ENCODE results near the gene POU2F3. TPM values are rescaled to one million over a fixed set of nuclear protein-coding genes. Genes with fewer than 3 reads are reported as not detected.

POU2F3 gene
- polyA plus RNA-seq, 3 donors: 0.37 to 0.54 TPM; not detected in 1

DNA sequence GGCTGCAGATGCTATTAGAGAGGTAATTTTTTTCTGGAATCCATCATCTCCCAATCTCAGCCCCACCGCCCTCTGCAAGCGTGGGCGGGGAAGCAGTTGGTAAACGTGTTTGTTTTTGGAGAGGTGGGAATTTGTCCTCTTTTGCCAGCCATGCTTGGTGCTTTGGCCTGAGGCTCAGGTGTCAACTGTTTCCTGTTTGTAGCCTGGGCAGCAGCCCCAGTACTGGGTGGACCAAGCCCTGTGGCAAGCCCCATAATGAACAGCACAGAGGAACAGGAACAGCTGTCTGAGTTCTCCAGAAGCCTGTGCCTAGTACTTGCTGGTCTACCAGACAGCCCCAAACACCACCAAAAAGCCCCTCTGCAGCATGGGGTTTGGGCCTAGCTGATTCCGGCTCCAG lies 39.6 kb downstream of the POU2F3 start:
- Mint-ChIP-seq H3K9me3 (no peaks in the 10 kb centered on the region), H3K4me1 (no peaks in the 10 kb centered on the region), H3K27ac (peak overlapping the region in 1 of 7 donors; percentile 49), H3K27me3 (ENCODE audit: low read depth in 3 of 3) (peaks cover 10 to 31% (median 12%) of the 10 kb centered on the region in 3 donors), H3K4me3 (no peak overlapping the region), H3K36me3 (no peaks in the 10 kb centered on the region)
- H3K9me3 ChIP-seq (replicated peaks in 1 of 2; ENCODE audit: control insufficient read depth in 1 of 2, insufficient read depth in 1 of 2, low read length in 2 of 2): no peaks in the 10 kb centered on the region
- intact Hi-C loops (cut with micrococcal nuclease): no loop called here
- H3K27me3 ChIP-seq (ENCODE audit: control insufficient read depth in 2 of 2, insufficient read depth in 2 of 2, low read length in 2 of 2): peaks cover 0 to 3% of the 10 kb centered on the region in 2 donors
- H3K27ac ChIP-seq (ENCODE audit: low read depth in 1 of 2, low read length in 2 of 2): no peak overlapping the region
- no peak overlapping the region for H3K9ac ChIP-seq (ENCODE audit: insufficient read depth, low read length, poor library complexity, severe bottlenecking)
- no peaks in the 10 kb centered on the region for H3K36me3 ChIP-seq (replicated peaks in 1 of 2; ENCODE audit: control insufficient read depth in 1 of 2, insufficient read depth in 2 of 2, low read length in 2 of 2)
- H3K79me2 ChIP-seq (ENCODE audit: insufficient read depth, low read length): no peaks in the 10 kb centered on the region
- H4K20me1 ChIP-seq (ENCODE audit: insufficient read depth, low read length): no peaks in the 10 kb centered on the region
- no peak overlapping the region for H2AFZ ChIP-seq (ENCODE audit: insufficient read depth, low read depth, low read length, poor library complexity, severe bottlenecking)
- no peak for DNase-seq
- no peaks in the 10 kb centered on the region for H3K4me1 ChIP-seq (ENCODE audit: control insufficient read depth in 1 of 2, insufficient read depth in 2 of 2, low read length in 2 of 2)
- no CpG with 5 or more reads among the region's 5 CpGs for WGBS (ENCODE audit: insufficient coverage)
- no peak overlapping the region for H3K4me2 ChIP-seq (replicated peaks; ENCODE audit: extremely low read depth, low read length, poor library complexity, severe bottlenecking)
- no peak overlapping the region for H3K4me3 ChIP-seq (replicated peaks in 1 of 3; ENCODE audit: low read depth in 2 of 3, low read length in 3 of 3)
- TF ChIP-seq, protein P1, sequence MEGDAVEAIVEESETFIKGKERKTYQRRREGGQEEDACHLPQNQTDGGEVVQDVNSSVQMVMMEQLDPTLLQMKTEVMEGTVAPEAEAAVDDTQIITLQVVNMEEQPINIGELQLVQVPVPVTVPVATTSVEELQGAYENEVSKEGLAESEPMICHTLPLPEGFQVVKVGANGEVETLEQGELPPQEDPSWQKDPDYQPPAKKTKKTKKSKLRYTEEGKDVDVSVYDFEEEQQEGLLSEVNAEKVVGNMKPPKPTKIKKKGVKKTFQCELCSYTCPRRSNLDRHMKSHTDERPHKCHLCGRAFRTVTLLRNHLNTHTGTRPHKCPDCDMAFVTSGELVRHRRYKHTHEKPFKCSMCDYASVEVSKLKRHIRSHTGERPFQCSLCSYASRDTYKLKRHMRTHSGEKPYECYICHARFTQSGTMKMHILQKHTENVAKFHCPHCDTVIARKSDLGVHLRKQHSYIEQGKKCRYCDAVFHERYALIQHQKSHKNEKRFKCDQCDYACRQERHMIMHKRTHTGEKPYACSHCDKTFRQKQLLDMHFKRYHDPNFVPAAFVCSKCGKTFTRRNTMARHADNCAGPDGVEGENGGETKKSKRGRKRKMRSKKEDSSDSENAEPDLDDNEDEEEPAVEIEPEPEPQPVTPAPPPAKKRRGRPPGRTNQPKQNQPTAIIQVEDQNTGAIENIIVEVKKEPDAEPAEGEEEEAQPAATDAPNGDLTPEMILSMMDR (IDR thresholded peaks at IDR 0.05): no peak

DNA sequence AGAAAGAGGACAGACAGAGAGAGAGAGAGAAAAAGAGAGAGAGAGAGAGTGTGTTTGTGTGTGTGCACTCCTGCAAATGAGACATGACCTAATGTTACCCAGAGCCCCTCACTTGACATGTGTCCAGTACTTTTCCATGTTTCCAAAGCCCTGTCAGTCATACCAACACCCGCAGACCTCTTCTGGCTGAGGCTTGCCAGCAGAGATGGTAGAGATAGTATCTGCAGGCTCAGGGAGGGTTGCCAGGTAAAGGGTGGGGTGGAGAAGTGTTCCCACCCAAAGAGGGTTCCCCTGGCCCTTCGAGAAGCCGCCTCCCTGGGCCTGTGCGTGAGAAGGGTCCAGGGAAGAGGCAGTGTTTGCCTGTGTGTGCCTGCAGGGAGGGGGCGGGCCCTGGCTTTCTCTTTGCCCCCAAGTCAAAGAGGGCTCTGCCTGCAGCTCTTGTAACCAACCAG lies 40.7 kb downstream of the POU2F3 start:
- H4K20me1 ChIP-seq (ENCODE audit: insufficient read depth, low read length): no peaks in the 10 kb centered on the region
- no peak overlapping the region for H3K4me3 ChIP-seq (replicated peaks in 1 of 3; ENCODE audit: low read depth in 2 of 3, low read length in 3 of 3)
- H3K9ac ChIP-seq (ENCODE audit: insufficient read depth, low read length, poor library complexity, severe bottlenecking): no peak overlapping the region
- 81% methylated on average over 4 of the region's 5 CpGs for WGBS (ENCODE audit: insufficient coverage)
- no peak overlapping the region for H3K4me3 Mint-ChIP-seq
- H3K27me3 Mint-ChIP-seq (ENCODE audit: low read depth in 3 of 3): peaks cover 9 to 24% (median 10%) of the 10 kb centered on the region in 3 donors
- H3K36me3 Mint-ChIP-seq: no peaks in the 10 kb centered on the region
- H3K36me3 ChIP-seq (replicated peaks in 1 of 2; ENCODE audit: control insufficient read depth in 1 of 2, insufficient read depth in 2 of 2, low read length in 2 of 2): no peaks in the 10 kb centered on the region
- H3K4me1 Mint-ChIP-seq: no peaks in the 10 kb centered on the region
- no peaks in the 10 kb centered on the region for H3K79me2 ChIP-seq (ENCODE audit: insufficient read depth, low read length)
- no peaks in the 10 kb centered on the region for H3K9me3 Mint-ChIP-seq
- H3K9me3 ChIP-seq (replicated peaks in 1 of 2; ENCODE audit: control insufficient read depth in 1 of 2, insufficient read depth in 1 of 2, low read length in 2 of 2): no peaks in the 10 kb centered on the region
- no peak overlapping the region for H3K4me2 ChIP-seq (replicated peaks; ENCODE audit: extremely low read depth, low read length, poor library complexity, severe bottlenecking)
- H3K4me1 ChIP-seq (ENCODE audit: control insufficient read depth in 1 of 2, insufficient read depth in 2 of 2, low read length in 2 of 2): no peaks in the 10 kb centered on the region
- peaks cover 0 to 3% of the 10 kb centered on the region in 2 donors for H3K27me3 ChIP-seq (ENCODE audit: control insufficient read depth in 2 of 2, insufficient read depth in 2 of 2, low read length in 2 of 2)
- H2AFZ ChIP-seq (ENCODE audit: insufficient read depth, low read depth, low read length, poor library complexity, severe bottlenecking): no peak overlapping the region
- no peak for DNase-seq
- TF ChIP-seq, protein P1 (IDR thresholded peaks at IDR 0.05): no peak
- no peak overlapping the region for H3K27ac Mint-ChIP-seq
- no peak overlapping the region for H3K27ac ChIP-seq (ENCODE audit: low read depth in 1 of 2, low read length in 2 of 2)
- intact Hi-C loops (cut with micrococcal nuclease): no loop called here

All from CD14-positive monocyte (primary cell).